Measurements from ENCODE around the gene ABHD11.
"Not testable (repeated sequence)": the region's sequence is repeated elsewhere in the genome, so short reads cannot be mapped to it uniquely, and the experiment has no call there.

The ABHD11 gene

DNA sequence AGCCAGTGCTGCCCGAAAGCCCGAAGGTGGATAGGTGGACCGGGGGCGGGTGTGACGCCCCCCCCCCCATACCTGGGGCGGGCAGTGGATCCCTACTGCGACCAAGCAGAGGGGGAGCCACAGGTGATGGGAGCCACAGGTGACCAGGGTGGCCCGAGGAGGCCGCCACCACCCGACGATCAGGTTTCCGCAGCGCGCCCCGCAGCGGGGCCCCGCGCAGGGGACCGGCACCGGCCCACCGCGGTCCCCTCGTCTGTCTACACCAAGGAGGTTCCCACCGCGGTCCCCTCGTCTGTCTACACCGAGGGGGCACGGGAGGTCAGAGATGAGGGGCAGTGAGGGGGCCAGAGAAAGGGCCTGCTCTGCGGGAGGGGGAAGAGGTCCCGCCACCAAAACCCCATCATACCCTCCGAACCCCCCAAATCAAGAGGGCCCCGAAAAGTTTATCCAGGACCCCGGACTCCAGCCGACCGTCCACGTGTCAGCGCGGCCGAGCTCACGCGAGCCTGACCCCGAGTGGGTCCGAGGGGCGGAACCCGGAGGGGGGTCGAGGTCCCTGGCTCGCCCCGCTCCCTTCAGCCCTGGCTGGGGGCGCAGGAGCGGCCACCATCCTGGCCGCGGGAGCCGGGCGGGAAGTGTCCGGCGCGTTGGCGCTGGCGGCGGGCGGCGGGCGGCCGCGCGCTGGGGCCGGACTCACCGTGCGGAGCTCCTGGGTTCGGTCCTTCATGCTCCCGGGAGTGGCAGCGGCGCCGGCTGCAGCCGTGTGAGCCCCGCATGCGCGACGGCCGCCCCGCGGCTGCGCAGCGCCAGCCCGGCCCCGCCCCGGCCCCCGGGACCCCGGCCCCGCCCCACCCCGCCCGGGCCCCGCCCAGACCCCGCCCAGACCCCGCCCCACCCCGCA lies 19.4 kb downstream of the ABHD11 start, which contains the start of gene STX1A:
Gene STX1A (minus strand): TSS at position 765 of the 901 bp plus-strand sequence. CDS start 38 bp downstream, at position 727.
- DNase-seq (ENCODE audit: low read depth, low spot score): peak; percentile 38

DNA sequence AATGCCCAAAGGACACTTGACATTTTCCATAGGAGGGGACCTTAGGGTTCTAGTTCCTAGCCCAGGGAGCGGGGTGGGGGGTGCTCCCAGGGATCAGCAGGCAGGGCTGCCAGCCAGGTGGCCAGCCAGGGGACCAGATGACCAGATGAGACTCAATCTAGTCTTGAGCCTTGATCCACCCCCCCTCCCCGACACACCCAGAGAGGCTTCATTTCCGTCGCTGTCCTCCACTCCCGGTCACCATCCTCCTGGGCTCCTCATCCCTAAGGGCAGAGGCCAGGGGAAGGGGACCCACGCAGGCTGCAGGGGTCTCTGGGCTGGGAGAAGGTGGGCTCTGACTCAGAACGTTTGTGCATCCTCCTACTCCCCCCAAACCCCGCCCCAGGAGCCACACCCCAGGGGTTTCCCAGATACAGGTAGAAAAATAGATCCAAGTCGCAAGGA lies 20.1 kb downstream of the ABHD11 start:
- DNase-seq (ENCODE audit: low read depth, low spot score): no peak

DNA sequence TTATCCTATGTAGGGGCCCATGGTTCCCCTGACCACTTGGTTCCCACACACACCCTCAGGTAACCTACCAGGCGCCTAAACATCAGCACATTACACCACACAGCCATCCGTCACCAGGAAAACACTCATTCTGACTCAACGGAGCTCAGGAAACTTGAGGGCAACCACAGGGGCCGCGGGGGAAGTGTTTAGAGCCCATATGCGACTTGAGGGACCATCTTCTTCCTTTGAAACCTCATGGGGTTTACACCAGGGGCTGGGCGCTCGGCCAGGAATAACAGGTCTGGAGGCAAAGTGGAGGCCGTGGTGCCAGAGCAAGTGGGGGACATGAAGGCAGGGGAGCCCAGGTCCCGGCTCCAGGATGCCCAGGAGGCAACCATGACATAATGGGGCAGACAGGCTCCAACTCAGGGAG lies 20.6 kb downstream of the ABHD11 start:
- peak; percentile 46 for DNase-seq (ENCODE audit: low read depth, low spot score)

DNA sequence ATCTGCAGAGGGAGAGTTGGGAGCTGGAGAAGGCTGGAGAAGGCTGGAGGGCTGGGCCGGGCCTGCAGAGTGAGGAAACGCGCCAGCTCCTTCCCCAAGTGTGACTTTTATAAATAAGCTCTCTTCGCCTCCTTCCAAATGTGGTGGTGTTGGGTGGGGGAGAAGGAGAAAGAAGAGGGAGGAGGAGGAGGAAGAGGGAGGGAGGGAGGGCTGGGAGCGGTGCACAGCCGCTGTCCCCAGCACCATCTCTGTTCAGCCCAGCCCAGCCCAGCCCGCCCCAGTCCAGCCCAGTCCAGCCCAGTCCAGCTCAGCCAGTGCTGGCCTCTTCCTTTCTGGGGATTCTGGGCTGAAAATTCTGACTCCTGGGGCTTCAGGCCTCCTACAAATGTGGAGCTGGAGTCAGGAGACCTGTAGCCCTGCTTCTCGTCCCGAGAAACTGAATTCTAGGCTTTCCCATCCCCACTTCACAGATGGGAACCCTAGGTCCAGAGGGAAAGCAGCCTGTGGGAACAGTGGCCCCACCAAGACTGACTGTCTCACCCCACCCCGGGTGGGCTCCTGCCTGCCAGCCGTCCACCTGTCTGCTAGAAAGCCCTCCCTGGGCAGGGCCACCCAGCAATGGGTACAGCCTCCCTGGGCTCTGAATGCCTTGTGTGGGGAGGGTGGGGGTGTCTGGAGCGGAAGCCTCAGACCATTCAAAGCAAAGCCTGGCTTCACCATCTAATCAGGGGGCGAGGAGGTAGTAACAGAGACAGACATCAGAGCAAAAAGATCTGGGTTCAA lies 21.4 kb downstream of the ABHD11 start:
- no peak for DNase-seq (ENCODE audit: low read depth, low spot score)

DNA sequence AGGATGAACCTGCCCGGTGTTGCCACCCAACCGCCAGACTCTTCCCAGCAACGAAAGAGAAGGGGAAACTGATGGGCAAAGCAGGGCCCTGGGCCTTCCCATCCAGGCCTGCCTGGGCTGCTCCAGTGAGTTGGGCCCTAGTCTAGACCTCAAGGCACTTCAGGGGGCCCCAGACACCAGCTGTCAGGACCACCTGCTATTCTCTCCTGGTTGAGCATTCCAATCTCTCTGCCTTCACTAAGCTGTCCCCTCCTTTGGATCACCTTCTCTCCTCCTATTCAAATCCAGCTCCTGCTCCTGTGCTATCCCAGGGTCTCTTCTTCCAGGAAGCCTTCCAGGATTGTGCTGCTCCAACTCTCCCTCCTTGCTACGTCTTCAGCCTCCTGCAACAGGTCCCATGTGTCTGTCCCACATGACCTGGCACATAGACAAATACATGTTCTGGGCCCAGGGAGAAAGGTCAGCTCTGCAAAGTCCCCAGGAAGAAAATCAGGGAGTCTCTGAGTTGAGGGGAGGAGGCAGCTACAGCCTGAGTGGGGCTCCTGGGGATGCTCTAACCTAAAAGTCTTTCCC lies 22.2 kb downstream of the ABHD11 start:
- DNase-seq (ENCODE audit: low read depth, low spot score): no peak

DNA sequence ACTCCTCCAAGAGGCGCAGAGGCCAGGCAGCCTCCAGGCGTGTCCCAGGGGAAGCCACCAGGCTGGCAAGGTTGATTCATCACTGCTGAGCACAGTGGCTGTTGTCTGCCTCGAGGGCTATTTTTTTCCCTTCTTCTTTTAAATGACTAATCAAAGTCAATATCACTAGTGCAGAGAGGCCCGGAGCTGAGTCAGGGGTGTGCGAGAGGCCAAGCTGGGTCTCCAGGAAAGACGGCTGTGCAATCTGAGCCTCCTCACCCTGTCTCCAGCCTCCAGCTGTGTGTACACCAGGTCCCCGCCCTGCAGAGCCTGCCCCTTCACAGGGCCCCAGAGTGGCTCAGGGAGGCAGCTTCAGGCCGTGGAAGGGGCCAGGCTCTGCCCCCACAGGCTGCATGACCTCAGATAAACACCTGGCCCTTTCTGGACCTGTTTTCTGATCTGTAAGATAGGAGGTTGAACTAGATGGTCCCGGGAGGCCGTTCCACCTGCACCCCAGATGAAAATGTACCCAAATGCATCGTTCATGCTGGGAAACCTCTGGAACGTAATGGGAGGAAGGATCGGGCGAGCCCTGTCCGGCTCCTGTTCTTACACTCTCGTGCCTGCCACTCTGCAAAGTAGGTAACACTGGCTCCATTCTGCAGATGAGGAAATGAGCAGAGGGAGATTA lies 22.8 kb downstream of the ABHD11 start:
- no peak for DNase-seq (ENCODE audit: low read depth, low spot score)

DNA sequence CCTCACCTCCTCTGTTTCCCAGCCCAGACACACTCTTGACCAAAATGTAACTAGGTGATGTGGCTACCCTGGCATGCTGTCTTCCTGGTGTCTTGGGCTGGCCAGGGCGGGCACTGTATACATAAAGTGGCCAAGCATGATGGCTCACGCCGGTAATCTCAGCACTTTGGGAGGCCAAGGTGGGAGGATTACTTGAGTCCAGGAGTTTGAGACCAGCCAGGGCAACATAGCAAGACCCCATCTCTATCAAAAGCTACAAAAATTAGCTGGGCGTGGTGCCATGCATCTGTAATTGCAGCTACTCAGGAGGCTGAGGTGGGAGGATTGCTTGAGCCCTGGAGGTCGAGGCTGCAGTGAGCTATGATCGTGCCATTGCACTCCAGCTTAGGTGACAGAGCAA lies 25.3 kb downstream of the ABHD11 start:
- DNase-seq (ENCODE audit: low read depth, low spot score): not testable (repeated sequence)

DNA sequence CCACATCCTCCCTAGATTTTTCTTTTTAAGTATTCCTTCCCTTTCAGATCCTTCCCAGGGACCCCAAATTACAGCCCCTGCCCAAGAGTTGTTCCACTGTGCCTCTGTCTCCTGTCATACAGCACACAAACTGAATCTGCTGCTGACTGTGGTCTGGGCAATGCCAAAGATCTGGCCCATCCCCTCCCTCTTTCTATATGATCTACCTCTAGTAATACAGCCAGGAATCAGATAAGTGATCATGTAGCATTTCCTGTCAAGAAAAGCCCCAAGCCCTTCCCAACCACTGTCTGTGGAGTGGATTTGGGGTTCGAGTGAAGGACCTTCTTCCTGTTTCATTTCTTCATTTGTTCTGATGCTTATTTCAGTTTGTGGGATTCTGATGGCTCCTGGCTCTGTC lies 25.8 kb downstream of the ABHD11 start:
- no peak for DNase-seq (ENCODE audit: low read depth, low spot score)

DNA sequence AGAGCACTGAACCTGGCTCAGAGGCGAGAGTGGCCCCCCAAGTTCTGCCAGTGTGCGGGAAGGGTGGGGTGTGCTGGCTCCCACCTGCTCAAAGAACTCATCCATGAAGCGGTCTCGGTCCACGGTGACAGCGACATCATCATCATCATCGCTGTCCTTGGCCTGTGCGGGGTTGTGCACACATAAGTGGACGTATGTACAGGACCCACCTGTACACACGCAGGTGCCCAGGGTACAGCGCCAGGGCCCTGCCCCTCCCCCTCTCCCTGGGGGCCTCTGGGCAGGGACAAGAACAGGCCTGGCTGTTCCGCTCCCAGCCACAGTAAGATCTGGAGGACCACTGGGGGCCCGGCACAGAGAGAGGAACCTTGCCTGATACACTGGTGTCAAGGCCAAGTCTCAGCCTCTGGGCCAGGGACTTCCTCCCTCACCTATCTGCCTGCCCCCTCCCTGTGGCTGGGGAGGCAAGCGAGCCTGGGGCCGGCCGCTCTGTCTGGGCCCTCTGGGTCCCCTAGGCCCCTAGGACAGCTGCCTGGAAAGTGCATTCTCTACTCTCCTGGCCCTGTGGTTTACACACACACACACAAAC lies 29.5 kb downstream of the ABHD11 start:
- no peak for DNase-seq (ENCODE audit: low read depth, low spot score)

DNA sequence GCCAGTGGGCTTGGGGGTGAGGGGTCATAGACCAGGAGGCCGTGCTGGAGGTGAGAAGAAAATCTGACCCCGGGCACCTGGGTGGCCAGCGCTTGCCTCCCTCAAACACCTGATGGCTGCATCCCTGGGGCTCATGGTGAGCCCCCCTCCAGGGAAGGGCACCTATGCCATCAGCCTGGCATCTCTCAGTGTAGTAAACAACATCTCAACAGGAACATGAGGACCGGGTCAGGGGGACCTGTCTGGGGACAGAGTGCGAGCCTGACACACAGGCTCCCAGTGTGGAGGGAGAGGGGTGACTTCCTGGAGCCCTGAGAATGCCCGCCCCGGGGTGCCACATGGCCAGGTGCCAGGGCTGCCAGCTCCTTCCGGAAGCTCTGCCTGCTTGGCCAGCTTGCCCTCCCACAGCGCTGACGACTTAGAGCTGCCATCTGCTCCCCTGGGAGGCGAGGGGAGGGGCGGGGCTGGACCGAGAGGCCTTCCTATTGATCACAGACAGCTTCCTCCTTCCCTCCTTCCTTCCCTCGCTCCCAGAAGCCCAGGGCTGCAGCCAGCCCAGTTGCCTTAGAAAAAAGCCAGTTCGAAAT lies 31.5 kb downstream of the ABHD11 start:
- no peak for DNase-seq (ENCODE audit: low read depth, low spot score)

DNA sequence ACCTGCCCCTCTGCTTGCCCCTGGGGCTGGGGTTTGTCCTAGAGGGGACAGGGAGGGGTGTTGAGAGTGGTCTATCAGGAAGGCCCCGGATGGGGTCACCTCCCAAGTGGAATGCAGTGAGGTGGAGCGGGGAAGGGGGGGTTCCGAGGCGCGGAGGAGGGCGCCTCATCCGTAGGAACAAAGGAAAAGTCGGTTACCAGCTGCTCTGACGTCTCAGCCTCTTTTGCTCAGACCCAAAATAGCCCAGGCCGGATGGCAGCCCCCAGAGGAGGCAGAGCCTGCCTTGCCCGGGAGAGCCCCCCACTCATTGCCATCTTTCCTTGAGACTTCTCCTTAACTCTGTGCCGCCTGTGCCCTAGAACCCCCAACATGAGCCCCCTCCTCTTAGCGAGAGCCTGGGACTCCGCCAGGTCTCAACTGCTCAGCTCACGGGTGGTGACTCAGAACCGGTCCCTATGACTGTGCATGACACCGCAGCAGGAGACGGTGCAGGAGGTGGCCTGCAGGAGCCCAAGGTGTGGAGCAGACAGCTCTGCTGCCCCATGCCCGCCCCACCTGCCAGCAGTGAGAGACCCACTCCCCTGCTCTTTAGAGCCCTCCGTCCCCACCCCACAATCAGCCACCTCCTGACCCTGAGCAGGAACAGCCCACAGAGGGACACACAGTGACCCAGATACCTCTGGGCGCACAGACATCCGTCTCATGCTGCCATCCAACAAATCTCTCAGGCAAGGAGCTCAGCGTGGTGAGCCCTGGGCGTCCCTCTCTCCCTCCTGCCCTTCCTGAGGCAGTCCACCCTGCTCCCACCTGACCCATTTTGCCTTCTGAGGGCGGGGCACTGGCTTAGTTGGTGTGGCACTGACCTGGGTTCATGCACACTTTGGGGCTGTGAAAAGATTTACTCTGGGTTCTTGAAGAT lies 32.2 kb downstream of the ABHD11 start:
- no peak for DNase-seq (ENCODE audit: low read depth, low spot score)

DNA sequence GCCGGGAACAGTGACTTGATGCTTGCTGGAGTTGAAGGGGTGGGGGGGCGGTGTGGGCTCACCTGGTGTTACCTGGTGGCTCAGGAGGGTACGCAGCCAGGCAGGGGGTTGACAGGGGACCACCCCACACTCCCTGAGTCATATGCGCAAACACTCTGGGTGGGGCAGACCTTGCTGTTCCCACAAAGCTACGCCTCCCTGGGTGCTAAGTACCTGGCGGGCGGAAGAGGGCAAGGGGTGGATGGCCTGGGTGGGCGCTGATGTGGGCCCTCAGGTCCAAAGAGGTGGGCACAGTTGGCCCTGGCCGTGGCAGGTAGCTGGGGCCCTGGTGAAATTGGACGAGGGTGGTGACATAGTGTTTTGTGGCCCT lies 33.1 kb downstream of the ABHD11 start:
- no peak for DNase-seq (ENCODE audit: low read depth, low spot score)

DNA sequence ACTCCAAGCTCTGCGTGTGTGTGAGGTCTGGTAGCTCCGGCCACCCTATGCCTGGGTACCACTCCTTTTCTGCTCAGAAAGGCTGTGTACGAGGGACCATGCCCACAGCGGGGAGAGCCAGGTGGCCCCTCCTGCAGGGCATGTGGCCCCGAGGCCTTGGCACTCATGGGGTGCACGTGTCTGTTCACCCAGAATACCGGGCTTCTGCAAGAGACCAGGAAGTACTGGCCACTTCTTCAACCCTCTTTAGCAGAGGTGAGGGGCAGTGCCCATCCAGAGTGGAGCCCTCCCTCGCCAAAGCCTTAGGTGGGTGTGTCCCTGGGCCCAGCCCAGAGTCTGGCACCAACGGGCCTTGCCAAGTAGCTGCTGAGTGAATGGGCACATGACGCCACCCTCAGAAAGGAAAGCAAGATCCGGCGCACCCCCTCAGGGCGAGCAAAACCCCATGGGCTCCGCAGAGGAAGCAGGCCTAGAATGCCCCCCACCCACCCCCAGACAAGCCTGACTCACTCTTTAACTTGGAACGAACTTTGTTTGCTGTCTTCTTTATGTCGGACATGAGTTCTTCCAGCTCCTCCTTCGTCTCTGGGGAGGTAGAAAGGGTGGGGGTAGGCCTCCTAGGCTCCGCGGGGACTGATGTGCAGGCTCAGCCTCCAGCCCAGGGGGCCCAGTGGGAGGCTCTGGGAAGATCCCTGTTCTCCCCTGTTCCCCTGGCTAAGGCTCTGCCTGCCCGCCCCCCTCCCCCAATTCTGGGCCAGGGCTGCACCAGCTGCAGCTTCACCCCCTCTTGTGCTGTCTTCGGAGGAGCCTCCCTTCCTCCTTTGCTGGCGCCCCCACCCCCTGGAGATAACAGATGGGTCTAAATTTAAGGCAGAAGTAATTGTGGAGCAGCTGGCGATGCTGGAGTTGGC lies 33.7 kb downstream of the ABHD11 start:
- no peak for DNase-seq (ENCODE audit: low read depth, low spot score)

DNA sequence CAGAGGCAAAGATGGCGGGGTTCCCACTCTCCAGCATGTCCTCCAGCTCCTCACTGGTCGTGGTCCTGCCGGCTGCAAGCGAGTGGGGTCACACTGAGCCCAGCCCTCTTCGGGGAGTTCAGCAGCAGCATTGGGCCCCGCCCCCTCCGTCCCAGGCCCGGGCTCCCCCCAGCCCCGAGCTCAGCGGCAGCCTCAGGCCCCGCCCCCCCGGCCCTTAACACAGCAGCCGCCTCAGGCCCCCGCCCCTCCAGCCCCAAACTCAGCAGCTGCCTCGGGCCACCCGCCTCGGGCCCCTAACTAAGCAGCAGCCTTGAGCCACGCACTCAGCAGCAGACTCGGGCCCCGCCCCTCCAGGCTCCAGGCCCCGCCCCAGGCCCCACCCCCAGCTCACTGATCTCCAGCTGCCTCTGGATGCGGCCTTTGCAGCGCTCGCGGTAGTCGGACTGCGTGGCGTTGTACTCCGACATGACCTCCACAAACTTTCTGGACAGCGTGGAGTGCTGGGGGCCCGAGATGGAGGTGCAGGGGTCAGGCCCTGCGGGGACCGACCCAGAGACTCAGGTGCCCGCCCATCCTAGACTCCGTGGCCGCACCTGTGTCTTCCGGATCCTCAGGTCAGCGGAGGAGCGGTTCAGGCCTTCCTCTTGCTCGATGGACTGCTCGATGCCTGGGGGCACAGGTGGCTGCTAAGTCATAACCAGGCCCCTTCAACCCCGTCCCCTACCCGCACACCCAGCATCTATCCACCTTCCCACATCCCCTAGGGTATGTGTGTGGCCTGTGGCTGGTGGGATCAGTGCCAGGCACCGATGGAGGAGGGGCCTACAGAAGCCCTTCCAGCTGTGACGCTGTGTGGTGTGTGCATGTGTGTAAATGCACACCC lies 34.6 kb downstream of the ABHD11 start:
- DNase-seq (ENCODE audit: low read depth, low spot score): no peak

DNA sequence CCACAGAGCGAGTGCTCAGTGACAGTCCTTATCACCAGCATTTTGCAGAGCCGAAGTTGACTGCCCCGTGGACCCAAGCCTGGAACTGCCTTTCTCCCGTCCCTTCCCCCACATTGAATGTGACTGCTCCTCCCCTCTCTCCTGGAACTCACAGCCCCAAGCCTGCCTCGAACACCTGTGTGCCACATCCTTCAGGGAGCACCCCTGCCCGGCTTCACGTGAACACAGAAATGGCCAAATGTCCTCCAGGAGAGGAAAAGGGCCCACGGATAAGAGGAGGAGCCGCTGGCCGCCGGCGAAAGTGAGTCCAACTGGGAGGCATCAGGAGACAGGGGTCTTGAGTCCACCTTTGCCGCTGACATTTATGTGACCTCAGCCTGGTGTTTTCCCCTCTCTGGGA lies 35.4 kb downstream of the ABHD11 start:
- DNase-seq (ENCODE audit: low read depth, low spot score): no peak

DNA sequence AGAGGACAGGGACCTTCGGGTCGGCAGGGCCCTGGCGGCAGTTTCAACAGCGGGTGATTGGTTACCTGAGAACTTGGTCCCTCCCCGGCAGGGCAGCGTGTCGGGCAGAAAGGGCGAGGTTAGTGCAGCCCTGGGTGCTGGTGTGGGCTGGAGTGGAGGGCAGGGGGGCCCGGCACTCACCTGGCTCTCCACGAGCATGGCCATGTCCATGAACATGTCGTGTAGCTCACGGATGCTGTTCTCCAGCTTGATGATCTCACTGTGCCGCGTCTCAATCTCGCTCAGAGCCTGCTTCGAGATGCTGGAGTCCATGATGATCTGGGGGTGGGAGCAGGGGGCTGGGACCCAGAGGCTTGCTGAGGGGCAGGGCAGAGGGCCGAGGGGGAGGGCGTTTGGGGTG lies 35.9 kb downstream of the ABHD11 start:
- no peak for DNase-seq (ENCODE audit: low read depth, low spot score)

DNA sequence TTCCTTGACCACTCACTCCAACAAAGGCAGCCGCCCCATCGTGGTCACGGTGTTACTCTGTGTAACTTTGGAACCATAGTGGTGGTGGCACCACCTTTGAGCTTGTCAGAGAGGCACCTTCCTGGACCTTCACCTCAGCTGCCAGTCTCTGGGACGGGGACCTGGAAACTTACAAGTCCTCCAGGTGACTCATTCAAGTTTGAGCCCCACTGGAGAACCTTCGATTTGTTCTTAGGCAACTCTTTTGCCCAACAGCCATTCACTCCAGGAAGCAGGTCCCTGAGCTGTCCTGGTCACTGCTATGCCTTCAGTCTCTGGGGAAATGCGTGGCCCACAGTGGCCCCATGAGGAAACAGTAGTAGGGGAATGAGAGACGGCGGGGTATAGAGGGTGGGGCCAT lies 36.4 kb downstream of the ABHD11 start:
- DNase-seq (ENCODE audit: low read depth, low spot score): no peak
